Activated T-cell treated with anti-CD3 and anti-CD28 coated beads, Interleukin-2, amount 50 U/mL, for 72 hours (primary cell): ENCODE results near the gene GATA6. TPM values are rescaled to one million over a fixed set of nuclear protein-coding genes. Genes with fewer than 3 reads are reported as not detected.

ENCODE experiments used
- ATAC-seq, 2 donors: fragments of 150-1000 bp; cut with Tn5 transposase; replicated peaks in 1 of 2; 2 replicates each; pipeline ENCODE4 v1.10.0; 2021; ENCODE audit warnings: moderate library complexity in 2 of 2, mild to moderate bottlenecking in 1 of 2
- DNase-seq, 2 donors: peaks; one replicate each; pipeline ENCODE4 v3.0.0; 2021 to 2022; ENCODE audit warnings: mixed read lengths in 1 of 2
- H3K27ac Mint-ChIP-seq: one replicate; pipeline ENCODE4 v1.8.0; 2022; ENCODE audit warnings: mild to moderate bottlenecking, moderate library complexity, mixed read lengths
- H3K27me3 Mint-ChIP-seq: one replicate; pipeline ENCODE4 v1.8.0; 2022; ENCODE audit warnings: low read depth, mixed read lengths
- H3K36me3 Mint-ChIP-seq, 2 donors: one replicate each; pipeline ENCODE4 v1.8.0; 2022; ENCODE audit warnings: mixed read lengths in 2 of 2, mild to moderate bottlenecking in 1 of 2; ENCODE audit not compliant: insufficient read depth in 2 of 2
- H3K4me1 Mint-ChIP-seq: one replicate; pipeline ENCODE4 v1.8.0; 2022; ENCODE audit warnings: low read depth, mixed read lengths
- H3K4me3 Mint-ChIP-seq, 2 donors: one replicate each; pipeline ENCODE4 v1.8.0; 2022; ENCODE audit warnings: mild to moderate bottlenecking in 2 of 2, mixed read lengths in 2 of 2, moderate library complexity in 2 of 2
- H3K9me3 Mint-ChIP-seq, 2 donors: one replicate each; pipeline ENCODE4 v1.8.0; 2022; ENCODE audit warnings: mixed read lengths in 2 of 2
- total RNA-seq, 2 donors: library from RNA; stranded (reverse); gene quantifications; one replicate each; pipeline ENCODE4 v1.2.3, GENCODE V29; 2022

GATA6 gene
- total RNA-seq, 2 donors from 2014 or later, result 0.39 to 0.43 TPM

GRCh38 chr18:22169889-22170420 lies 566 bp downstream of the GATA6 start:
- DNase-seq (peak; percentile 32 to 33), ATAC-seq (peak; percentile 28 to 41)
- H3K4me3 Mint-ChIP-seq, result peak overlapping the region; percentile 91 to 93
- H3K27ac Mint-ChIP-seq, result no peak overlapping the region
- peaks cover 26% of the 10 kb centered on the region for H3K4me1 Mint-ChIP-seq
- H3K27me3 Mint-ChIP-seq, result peaks cover 70% of the 10 kb centered on the region
- peaks cover 1 to 4% of the 10 kb centered on the region in 2 donors for H3K36me3 Mint-ChIP-seq
- no peaks in the 10 kb centered on the region for H3K9me3 Mint-ChIP-seq

DNA sequence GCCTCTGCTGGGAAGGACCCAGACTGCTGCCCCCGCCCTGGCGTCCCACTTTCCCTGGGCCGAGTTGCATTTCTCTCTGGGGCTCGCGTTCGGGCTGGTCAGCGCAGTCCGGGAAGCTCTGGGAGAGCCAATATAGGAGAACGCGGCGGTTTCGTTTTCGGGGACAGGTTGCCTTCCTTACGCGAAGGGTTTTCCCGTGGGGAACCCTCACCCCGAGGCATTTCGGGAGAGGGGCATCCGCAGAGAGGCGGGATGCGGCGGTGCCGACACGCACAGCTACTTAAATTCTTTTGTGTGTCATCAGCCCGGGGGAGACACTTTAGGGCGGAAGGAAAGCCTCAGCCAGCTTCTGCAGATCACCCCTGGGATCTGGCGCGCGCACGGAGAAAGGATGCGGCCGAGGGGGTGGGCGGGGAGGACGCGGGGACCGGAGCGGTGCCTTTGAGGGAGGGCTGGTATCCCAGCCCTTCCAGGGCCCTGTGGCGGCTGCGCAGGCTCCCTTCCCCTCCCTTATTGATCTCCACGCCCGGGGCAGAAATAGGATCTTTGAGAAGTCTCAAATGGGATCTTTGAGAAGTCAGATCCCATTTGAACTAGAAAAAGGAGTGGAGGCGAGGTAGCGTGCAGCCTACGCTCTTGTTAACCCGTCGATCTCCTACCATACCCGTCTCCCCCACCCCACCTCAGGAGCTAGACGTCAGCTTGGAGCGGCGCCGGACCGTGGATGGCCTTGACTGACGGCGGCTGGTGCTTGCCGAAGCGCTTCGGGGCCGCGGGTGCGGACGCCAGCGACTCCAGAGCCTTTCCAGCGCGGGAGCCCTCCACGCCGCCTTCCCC lies 1.2 kb downstream of the GATA6 start:
- Mint-ChIP-seq H3K9me3 (no peaks in the 10 kb centered on the region), H3K4me1 (peaks cover 26% of the 10 kb centered on the region), H3K4me3 (peak overlapping the region; percentile 91 to 93), H3K27ac (no peak overlapping the region), H3K36me3 (peaks cover 1 to 2% of the 10 kb centered on the region in 2 donors), H3K27me3 (peaks cover 77% of the 10 kb centered on the region)
- ATAC-seq (peak in 1 of 2 donors; percentile 30), DNase-seq (peak in 1 of 2 donors; percentile 27)

GRCh38 chr18:22171258-22172119 lies 2.1 kb downstream of the GATA6 start:
- Mint-ChIP-seq H3K27me3 (peaks cover 77% of the 10 kb centered on the region), H3K36me3 (peaks cover 1 to 2% of the 10 kb centered on the region in 2 donors), H3K4me1 (peaks cover 21% of the 10 kb centered on the region), H3K27ac (no peak overlapping the region), H3K9me3 (no peaks in the 10 kb centered on the region), H3K4me3 (peak overlapping the region; percentile 91 to 93)
- ATAC-seq (no peak), DNase-seq (no peak)

- no peak for DNase-seq
- Mint-ChIP-seq H3K36me3 (peaks cover 1 to 2% of the 10 kb centered on the region in 2 donors), H3K4me3 (no peak overlapping the region), H3K27me3 (peaks cover 71% of the 10 kb centered on the region), H3K27ac (no peak overlapping the region), H3K9me3 (no peaks in the 10 kb centered on the region), H3K4me1 (peaks cover 18% of the 10 kb centered on the region)
- no peak for ATAC-seq
Measured at GRCh38 chr18:22172120-22172582, 2.8 kb downstream of the GATA6 start.

DNA sequence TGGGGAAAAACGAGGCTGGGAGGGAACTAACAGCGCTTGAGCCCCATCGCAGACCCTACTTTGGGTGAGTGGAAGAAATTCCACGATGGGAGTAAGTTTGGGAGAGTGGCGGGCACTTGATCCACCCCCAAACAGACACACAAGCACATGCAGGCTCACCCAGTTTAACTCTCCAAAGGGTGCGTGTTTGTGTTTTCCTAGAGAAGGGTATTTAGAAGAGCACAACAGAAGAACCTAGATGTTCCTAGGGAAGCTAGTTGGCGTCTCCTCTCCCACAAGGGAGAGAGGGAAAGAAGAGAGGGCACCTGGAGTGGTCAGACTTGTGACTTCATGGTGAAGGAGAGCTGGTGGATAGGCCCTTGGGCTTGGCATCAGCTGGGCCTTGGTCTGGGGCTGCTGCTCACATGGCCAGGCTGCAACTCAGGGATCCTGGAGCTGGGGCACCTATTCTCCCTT lies 3.2 kb downstream of the GATA6 start:
- DNase-seq (no peak), ATAC-seq (no peak)
- peaks cover 2% of the 10 kb centered on the region in 2 donors for H3K36me3 Mint-ChIP-seq
- H3K27ac Mint-ChIP-seq, result no peak overlapping the region
- peaks cover 18% of the 10 kb centered on the region for H3K4me1 Mint-ChIP-seq
- peaks cover 71% of the 10 kb centered on the region for H3K27me3 Mint-ChIP-seq
- no peak overlapping the region for H3K4me3 Mint-ChIP-seq
- H3K9me3 Mint-ChIP-seq, result no peaks in the 10 kb centered on the region

- Mint-ChIP-seq H3K27me3 (peaks cover 71% of the 10 kb centered on the region), H3K9me3 (no peaks in the 10 kb centered on the region), H3K36me3 (peaks cover 2% of the 10 kb centered on the region in 2 donors), H3K4me1 (peaks cover 17% of the 10 kb centered on the region), H3K27ac (no peak overlapping the region), H3K4me3 (no peak overlapping the region)
- no peak for DNase-seq
- no peak for ATAC-seq
Measured at GRCh38 chr18:22173221-22173927, 4.0 kb downstream of the GATA6 start.

GRCh38 chr18:22173928-22174301 lies 4.5 kb downstream of the GATA6 start:
- peaks cover 13% of the 10 kb centered on the region for H3K4me1 Mint-ChIP-seq
- ATAC-seq, result no peak
- peaks cover 68% of the 10 kb centered on the region for H3K27me3 Mint-ChIP-seq

DNA sequence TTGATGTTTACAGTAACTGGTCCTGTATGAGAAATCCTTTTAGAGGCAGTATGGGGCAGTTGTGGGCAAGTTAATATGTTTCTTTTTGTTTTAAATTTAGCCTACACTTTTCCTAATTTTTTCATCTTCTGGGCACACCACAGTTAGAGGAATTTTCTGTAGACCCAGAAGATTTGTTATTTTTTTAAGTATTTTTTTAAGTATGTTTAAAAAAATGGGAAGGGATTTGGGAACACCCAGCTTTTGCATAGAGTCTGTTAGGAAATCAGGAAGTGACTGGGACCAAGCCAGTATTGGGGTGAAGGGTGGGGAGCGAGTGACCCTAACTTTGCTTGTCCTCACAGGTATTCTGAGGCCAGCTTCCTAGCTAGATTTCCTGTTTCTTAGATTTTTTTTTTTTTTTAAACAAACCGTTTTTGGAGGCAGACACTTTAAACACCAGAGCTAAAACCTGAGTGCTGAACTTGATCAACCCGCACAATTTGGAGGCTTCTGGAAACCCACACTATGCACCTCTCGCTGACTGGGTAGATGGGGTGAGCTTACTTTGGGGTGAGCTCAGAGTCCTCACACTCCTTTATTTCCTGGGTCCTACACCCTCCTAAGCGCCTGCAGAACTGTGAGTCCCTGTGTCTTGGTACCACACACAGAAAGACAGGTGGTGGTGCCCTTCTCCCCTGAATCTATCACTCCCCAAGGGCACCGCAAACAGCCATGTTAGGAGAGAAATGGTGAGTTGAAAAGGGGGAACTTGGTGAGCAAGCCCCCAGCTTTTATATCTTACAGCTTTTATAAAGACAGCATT lies 5.2 kb downstream of the GATA6 start:
- ATAC-seq (no peak), DNase-seq (no peak)
- peaks cover 2% of the 10 kb centered on the region in 2 donors for H3K36me3 Mint-ChIP-seq
- H3K27ac Mint-ChIP-seq, result no peak overlapping the region
- peaks cover 8% of the 10 kb centered on the region for H3K4me1 Mint-ChIP-seq
- H3K9me3 Mint-ChIP-seq, result no peaks in the 10 kb centered on the region
- H3K4me3 Mint-ChIP-seq, result no peak overlapping the region
- H3K27me3 Mint-ChIP-seq, result peaks cover 67% of the 10 kb centered on the region

More at GRCh38 chr18:22173928-22174301, 4.5 kb downstream of the GATA6 start:
- Mint-ChIP-seq H3K36me3 (peaks cover 2% of the 10 kb centered on the region in 2 donors), H3K4me3 (no peak overlapping the region), H3K9me3 (no peaks in the 10 kb centered on the region), H3K27ac (no peak overlapping the region)
- no peak for DNase-seq

DNA sequence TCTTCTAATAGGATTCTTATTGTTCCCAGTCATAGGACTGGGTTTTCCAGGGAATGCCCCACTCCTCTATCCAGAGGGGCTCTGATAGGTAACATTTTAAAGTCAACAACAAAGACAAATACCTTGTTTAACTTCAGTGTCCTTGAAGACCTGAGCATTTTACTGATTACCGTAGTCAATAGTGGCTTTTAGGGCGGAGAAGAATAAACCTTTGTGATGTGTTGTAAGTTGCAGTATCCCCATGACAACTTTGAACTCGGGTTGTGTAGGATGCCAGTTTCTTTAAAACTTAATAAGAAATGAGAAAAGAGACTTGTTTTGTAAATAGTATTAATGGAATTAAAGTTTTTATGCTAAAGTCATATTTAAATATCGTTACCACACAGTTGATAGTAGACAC lies 6.0 kb downstream of the GATA6 start:
- Mint-ChIP-seq H3K27ac (no peak overlapping the region), H3K36me3 (peaks cover 2% of the 10 kb centered on the region in 2 donors), H3K9me3 (no peaks in the 10 kb centered on the region), H3K4me1 (peaks cover 2% of the 10 kb centered on the region), H3K27me3 (peaks cover 67% of the 10 kb centered on the region), H3K4me3 (no peak overlapping the region)
- ATAC-seq, result no peak
- DNase-seq, result no peak

DNA sequence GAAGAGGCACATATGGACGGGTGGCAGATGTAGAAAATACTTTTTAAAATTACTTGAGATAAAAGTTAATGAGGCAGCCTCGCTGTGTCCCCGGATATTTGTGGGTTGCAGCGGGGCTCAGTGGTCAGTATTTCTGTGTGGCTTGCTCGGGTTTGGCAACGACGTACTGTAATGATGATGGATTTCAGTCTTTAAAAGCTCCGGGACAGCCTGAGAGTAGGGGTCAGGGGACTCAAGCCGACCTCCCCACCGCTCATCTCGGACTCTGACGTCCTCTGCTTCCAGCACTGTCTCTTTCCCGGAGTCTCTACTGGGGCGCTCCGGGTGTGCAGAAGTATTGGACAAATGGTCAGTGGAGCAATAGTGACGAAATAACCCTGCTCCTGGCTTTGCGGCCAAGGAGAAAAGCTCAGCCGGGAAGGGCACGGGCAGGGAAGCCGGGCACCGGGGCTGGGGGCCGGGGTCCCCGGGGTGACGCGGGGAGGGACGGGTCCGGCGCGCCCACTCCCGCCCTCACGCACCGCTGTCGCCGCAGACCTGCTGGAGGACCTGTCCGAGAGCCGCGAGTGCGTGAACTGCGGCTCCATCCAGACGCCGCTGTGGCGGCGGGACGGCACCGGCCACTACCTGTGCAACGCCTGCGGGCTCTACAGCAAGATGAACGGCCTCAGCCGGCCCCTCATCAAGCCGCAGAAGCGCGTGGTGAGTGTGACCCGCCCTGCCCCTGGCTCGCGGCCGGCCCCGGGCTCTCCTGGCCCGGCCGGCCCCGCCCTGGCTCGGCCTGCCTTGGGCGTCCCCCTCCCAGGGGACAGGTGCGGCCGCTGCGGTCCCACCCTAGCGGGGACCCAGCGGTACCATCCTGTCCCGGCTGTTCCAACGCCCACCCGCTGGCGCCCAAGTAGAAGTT lies 7.3 kb downstream of the GATA6 start:
- Mint-ChIP-seq H3K9me3 (no peaks in the 10 kb centered on the region), H3K36me3 (peaks cover 0 to 2% of the 10 kb centered on the region in 2 donors), H3K4me1 (no peaks in the 10 kb centered on the region), H3K27ac (no peak overlapping the region), H3K4me3 (peak overlapping the region in 1 of 2 donors; percentile 36), H3K27me3 (peaks cover 62% of the 10 kb centered on the region)
- no peak for DNase-seq
- ATAC-seq, result no peak

DNA sequence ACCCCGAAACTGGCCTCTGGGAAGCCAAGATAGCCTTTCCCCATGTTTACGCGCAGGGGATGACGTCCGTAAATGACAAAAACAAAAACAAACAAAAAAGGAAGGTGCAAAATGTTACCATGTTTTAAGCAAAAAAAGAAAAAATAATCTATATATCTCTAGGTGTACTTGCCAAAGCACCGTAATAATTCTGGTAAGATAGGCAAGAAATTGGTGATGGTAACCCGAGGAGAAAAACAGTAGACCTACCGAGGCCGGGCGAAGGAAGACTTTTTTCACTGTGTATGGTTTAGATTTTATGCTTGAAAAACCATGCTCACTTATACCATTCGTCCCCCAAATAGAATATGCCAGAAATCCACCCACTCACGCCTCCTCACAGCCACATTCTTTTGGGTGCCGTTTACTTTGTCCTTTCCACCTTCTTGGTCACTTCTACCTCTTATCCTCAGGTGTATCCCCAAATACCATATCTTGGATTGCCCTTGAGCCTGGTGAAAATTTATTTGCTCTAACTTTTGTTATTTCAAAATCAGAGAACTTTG lies 8.0 kb downstream of the GATA6 start:
- H3K9me3 Mint-ChIP-seq, result no peaks in the 10 kb centered on the region
- no peak for DNase-seq
- no peaks in the 10 kb centered on the region for H3K4me1 Mint-ChIP-seq
- H3K27me3 Mint-ChIP-seq, result peaks cover 60% of the 10 kb centered on the region
- no peak for ATAC-seq
- H3K27ac Mint-ChIP-seq, result no peak overlapping the region
- H3K36me3 Mint-ChIP-seq, result peaks cover 0 to 2% of the 10 kb centered on the region in 2 donors
- H3K4me3 Mint-ChIP-seq, result no peak overlapping the region
